Measurements from ENCODE around the gene TEX19.
"Not testable (repeated sequence)": the region's sequence is repeated elsewhere in the genome, so short reads cannot be mapped to it uniquely, and the experiment has no call there.

Gene TEX19

GRCh38 chr17:82338858-82339633, 20.0 kb upstream of the TEX19 start:
- no peak for DNase-seq (ENCODE audit: low read depth in 3 of 3)

- DNase-seq (ENCODE audit: low read depth in 3 of 3) = no peak
Measured at GRCh38 chr17:82339634-82340580, 19.1 kb upstream of the TEX19 start.

DNA sequence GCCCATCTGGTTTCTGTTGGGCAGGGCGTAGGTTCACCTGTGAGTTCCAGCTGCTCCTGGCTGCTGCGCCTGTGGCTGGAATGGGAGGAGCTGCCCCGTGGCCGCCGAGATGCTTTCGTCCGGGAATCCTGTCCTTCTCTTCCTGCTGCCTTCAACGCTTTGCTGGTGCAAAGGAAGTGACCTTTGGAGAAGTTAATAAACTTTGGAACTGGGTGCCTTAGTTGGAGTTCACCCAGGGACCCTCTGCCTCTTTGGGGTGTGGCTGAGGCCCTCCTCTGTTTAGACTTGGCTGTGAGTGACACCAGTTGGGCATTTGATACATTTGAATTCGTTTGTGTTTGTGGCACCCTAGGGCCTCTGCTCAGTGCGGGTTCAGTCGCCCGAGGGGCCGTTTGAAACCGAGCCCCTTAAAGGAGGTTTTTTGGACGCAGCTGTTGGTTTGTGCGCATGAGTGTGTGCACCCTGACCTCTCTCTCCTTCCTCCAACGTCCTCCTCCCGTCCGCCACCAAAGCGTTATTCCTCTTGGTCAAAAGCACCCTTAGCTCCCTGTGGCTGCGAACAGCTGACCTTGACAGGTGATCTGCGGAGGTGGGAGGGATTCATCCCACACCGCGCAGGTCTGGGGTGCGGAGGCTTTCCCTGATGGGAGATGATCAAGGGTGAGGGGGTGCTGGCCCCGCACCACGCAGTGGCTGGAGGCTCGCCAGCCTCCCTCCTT, 16.5 kb upstream of the TEX19 start:
- DNase-seq (ENCODE audit: low read depth in 3 of 3) = no peak

GRCh38 chr17:82343560-82343959, 15.5 kb upstream of the TEX19 start:
- no peak for DNase-seq (ENCODE audit: low read depth in 3 of 3)

- no peak for DNase-seq (ENCODE audit: low read depth in 3 of 3)
Measured at GRCh38 chr17:82344175-82344907, 14.7 kb upstream of the TEX19 start.

- DNase-seq (ENCODE audit: low read depth in 3 of 3) = no peak
Measured at GRCh38 chr17:82345151-82345976, 13.7 kb upstream of the TEX19 start.

- DNase-seq (ENCODE audit: low read depth in 3 of 3) = no peak
Measured at GRCh38 chr17:82346342-82347300, 12.4 kb upstream of the TEX19 start.

DNA sequence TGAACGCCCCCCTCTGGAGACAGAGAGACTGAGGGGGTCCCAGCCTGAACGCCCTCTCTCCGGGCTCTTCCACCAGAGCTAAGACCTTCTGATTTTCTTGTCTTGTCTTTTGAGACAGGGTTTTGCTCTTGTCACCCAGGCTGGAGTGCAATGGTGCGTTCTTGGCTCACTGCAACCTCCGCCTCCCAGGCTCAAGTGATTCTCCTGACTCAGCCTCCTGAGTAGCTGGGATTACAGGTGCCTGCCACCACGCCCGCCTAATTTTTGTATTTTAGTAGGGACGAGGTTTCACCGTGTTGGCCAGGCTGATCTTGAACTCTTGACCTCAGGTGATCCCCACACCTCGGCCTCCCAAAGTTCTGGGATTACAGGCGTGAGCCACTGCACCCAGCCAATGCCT, 11.1 kb upstream of the TEX19 start:
- DNase-seq (ENCODE audit: low read depth in 3 of 3) = not testable (repeated sequence)

DNA sequence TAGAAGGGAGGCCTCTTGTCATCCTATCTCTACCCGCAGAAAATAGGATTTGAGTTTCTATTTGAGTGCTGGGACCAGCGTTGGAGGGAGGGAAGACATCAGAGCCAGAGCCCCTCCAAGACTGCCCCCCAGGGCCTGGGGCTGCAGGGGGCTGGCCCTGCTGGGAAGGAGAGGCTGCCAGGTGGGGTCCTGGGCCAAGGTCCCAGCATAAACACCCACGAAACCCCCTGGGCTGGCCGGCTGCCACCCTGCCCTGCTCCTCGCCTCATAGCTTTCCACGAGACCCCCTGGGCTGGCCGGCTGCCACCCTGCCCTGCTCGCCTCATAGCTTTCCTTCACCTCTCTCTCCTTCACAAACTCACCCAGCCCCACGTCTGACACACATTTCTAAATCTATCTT, 10.6 kb upstream of the TEX19 start:
- DNase-seq (ENCODE audit: low read depth in 3 of 3) = no peak

DNA sequence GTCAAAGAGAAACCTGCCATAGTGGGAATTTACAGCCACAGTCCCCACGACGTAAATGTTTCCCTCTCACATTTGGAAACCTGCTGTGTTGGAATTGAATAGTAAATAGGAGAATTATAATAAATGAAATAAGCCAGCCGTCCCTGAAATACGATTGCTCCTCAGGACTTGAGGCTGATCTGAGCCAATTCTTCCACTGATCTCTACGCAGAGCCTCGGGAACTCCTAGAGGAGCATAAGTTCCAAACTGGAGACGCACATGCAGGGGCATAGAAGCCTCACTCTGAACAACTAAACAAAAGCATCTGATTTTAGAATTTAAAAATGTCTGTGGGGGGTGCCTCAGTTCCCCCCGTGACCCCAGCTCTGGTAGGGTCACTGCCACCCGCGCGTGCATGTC, 10.2 kb upstream of the TEX19 start:
- no peak for DNase-seq (ENCODE audit: low read depth in 3 of 3)

DNA sequence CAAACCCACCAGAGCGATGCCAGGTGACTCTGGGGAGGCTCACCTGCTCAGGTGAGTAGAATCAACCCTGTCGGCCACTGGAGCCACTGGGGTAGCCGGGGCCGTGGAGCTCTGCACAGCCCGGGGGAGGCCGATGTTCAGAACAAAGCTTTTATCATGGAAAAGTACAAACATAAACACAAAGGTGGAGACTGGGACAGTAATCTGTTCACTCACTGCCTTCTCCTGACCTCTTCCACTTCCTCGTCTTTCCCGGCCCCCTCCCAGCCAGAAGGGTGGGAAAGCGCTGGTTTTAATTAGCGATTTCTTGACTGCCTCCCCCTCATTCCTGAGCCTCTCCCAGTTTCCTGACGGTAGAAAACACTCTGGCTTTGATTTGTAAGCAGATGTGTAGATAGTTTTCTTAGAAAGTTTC, 9.8 kb upstream of the TEX19 start:
- no peak for DNase-seq (ENCODE audit: low read depth in 3 of 3)

DNA sequence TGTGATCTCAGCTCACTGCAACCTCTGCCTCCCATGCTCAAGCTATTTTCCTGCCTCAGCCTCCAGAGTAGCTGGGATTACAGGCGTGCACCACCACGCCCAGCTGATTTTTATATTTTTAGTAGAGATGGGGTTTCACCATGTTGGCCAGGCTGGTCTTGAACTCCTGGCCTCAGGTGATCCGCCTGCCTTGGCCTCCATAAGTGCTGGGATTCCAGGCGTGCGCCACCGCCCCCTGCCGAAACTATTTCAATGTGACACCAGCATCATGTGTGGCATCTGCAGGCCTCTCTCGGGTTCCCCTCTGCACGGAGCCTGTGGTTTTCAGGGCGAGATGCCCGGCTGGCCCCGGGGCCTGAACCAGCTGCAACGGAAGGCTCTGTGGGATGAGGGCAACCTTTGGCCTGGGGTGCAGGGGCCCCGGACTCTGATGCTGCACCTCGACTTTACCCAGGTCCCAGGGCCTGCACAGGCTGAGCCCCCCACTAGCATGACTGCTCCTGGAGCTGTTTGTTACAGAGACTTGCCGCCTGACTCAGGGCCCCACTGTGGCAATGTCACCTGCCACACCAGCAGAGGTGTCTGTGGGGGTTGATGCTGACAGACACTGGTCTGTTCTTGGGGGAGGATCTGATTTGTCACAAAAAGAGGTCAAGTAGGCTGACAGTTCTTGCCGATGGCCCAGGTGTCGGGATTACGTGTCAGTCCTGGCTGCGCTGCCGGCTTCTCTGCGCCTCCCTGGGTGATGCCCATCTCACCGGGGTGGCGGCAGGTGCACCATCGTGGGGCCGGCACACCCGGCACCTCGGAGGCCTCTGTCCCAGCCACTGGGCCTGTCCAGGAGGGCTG, 8.6 kb upstream of the TEX19 start:
- DNase-seq (ENCODE audit: low read depth in 3 of 3) = peak in 2 of 3 donors; percentile 37 to 40

DNA sequence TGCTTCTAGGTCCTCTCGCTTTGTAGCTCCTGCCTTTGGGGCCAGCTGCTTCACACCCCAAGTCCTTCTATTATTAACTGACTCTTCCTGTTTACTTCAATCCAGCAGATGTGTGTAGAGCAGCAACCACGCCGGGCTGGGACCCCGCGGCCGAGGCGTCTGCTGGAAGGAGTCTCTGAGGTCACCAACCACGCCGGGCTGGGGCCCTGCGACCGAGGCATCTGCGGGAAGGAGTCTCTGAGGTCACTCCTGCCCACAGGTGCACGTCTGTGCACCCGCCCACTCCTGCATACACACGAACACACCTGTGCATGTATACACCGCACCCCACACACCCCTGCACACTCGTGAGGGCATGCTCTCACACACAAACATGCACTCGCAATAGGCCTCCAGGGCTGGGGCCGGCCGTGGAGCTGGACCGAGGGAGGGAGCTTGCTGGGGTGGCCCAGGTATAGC, 7.8 kb upstream of the TEX19 start:
- no peak for DNase-seq (ENCODE audit: low read depth in 3 of 3)

- peak; percentile 63 to 84 (median 78) for DNase-seq (ENCODE audit: low read depth in 3 of 3)
Measured at GRCh38 chr17:82351713-82352488, 7.1 kb upstream of the TEX19 start.

DNA sequence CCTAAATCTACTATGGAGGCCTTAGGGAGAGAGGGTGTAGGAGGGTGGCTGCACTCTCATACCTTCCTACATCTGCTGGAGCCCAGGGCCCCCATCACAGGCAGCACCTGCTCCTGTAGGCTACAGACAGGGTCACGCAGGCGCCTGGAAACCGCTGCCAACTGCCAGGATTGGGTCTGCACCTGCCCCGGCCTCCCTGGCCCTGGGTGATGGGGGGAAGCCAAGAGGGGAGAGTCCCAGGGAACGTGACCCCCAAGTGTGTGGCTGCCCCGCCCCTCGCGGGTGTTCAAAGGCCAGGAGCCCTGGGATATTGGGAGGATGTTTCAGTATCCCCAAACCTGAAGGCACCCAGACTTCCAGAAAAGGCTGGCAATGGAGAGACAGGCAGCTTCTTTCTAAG, 5.6 kb upstream of the TEX19 start:
- DNase-seq (ENCODE audit: low read depth in 3 of 3) = no peak

DNA sequence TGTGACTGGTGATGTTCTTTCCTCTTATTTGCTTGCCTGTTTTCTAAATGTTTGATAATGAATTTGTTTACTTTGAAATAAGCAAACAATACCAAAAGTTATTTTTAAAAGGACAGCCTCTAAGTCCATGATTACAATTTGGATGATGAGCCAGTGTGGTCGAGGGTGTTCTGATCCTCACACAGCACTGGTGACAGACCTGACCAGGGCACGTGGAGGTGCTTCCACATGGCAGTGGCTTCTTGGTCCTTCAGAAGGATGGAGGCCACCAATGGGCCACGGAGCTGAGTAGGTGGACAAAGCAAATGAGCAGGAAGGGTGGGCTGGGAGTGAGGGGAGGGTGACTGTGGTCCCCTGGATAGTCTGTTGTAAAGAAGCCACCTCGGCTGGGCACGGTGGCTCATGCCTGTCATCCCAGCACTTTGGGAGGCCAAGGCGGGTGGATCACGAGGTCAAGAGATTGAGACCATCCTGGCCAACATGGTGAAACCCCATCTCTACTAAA, 4.2 kb upstream of the TEX19 start:
- no peak for DNase-seq (ENCODE audit: low read depth in 3 of 3)

GRCh38 chr17:82355770-82356427, 3.1 kb upstream of the TEX19 start:
- DNase-seq (ENCODE audit: low read depth in 3 of 3) = no peak
